Keratinocyte (primary cell): ENCODE results near the gene IZUMO1R.

Source experiments
- CTCF ChIP-seq, 3 experiments: IDR thresholded peaks in 1 of 3; conservative IDR thresholded peaks in 1 of 3; optimal IDR thresholded peaks in 1 of 3; 2 replicates in 2 of 3; 3 replicates in 1 of 3; pipeline versions ENCODE3 to v1.5.1; 2011; ENCODE audit warnings: low read length in 3 of 3, mild to moderate bottlenecking in 3 of 3, moderate library complexity in 2 of 3, control low read depth in 1 of 3, inconsistent platforms in 1 of 3; ENCODE audit not compliant: insufficient read depth in 2 of 3; ENCODE audit errors: extremely low read depth in 1 of 3
- EZH2 ChIP-seq: IDR thresholded peaks from one replicate; pipeline ENCODE4 v1.6.1; 2012; ENCODE audit warnings: inconsistent platforms, mild to moderate bottlenecking, low read length, moderate library complexity

GRCh38 chr11:94315664-94316063 lies 11.3 kb downstream of the IZUMO1R start:
- no peak for TF ChIP-seq CTCF (optimal IDR thresholded peaks at IDR 0.05 in 1 of 3, IDR thresholded peaks at IDR 0.05 in 1 of 3, conservative IDR thresholded peaks at IDR 0.05 in 1 of 3; ENCODE audit: extremely low read depth in 1 of 3, insufficient read depth in 2 of 3, low read length in 3 of 3)
- no peak for TF ChIP-seq EZH2
